NOMO-1 treated with DMSO at 0.1 percent for 48 hours (cell line): ENCODE results near the gene MRAS.
A peak's percentile ranks its signal among the peaks of the same experiment; 100 is the strongest.

Source experiments
- DNase-seq: peaks from one replicate; lab custom pipeline; 2025; ENCODE audit not compliant: unreplicated experiment; lab: John Stamatoyannopoulos, UW

Gene MRAS

GRCh38 chr3:138338811-138339210, 9.6 kb upstream of the MRAS start:
- DNase-seq = no peak

GRCh38 chr3:138340511-138340910, 7.9 kb upstream of the MRAS start:
- DNase-seq = no peak

GRCh38 chr3:138344754-138345153, 3.6 kb upstream of the MRAS start:
- DNase-seq = no peak

- DNase-seq = peak; percentile 21
Observed at GRCh38 chr3:138348754-138349739, 668 bp downstream of the MRAS start.

DNA sequence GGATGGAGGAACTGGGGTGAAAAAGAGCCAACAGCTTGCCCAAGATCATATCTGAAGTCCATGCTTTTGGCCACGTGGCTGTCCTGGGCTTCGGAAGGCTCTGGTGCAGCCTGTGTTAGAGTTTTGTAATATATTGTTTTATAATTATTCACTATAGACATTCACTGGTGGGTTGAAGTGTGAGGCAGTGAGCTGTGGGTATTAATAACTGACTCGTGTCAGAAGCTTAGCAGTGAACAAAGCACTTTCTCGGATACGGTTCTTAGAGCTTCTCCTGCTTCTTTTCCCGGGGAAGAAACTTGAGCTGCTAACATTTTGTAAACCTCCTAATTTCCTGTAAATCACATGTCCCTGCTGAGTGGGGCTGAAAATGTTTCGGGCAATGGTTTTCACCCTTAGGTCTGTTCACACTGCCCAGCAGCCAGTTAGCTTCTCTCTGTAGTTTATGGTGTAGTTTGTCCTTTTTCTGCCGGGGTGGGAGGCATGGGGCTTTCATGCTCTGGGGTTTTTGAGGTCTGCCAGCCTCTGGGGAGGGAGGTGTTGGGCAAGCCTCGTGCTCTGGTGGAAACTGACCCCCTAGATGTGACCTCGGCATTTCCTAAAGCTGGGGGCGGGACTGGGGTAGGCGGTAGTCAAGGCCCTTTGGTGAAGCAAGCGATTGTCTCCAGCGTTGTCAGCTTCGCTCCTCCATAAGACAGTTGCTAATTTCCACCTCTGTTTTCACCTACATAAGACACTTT, 1.7 kb downstream of the MRAS start:
- DNase-seq = peak; percentile 31

- no peak for DNase-seq
Observed at GRCh38 chr3:138351151-138351550, 2.8 kb downstream of the MRAS start.

GRCh38 chr3:138351916-138352550, 3.7 kb downstream of the MRAS start:
- DNase-seq = no peak

- no peak for DNase-seq
Observed at GRCh38 chr3:138354376-138354775, 6.0 kb downstream of the MRAS start.

DNA sequence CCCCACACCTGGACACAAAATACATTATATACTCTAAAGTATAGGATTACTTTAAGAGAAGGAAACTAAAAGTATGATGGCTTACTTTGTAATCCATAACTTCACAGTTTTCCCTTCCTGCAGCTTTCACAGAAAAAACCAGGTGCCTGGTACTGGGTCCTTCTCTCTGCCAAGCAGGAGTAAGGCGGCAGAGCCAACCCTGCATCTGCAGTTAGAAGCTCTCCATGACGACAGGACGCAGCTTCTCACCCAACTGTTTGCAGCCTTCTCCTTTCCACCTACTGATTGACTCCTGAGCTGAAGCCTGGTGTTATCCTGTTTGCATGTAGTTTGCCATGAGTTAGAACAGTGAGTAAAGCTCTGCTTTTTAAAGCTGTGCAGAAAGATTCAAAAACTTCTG, 6.7 kb downstream of the MRAS start:
- DNase-seq = no peak

DNA sequence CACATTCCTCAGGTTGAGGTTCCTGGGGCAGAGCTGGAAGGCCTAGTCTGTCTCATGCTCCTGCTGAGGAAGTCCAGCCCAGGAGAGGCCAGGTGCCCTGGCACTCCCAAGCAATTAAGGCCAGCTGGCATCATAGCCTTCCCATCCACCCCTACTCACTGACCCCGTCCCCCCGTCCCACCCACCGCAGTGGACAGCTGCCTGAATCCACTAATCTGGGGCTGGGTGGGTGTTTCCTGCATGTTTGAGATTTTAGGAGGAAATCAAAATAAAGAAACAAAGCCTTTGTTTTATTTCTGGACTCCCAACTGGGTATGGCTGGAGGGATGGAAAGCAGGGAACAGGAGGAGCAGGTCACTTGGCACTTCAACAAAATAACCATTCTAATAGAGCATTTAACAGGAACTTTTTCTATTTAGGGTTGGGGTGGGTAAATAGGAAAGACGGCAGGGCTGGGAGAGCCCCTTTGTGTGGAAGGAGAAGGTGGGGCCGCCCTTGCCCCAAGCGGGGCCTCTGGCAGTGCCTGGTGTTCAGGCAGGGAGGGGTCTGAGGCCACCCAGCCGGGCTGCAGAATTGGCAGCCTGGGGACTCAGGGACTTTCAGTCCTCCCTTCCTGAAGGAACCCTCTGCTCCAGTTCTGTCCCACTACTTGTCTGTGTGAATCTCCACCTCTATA, 8.5 kb downstream of the MRAS start:
- no peak for DNase-seq

DNA sequence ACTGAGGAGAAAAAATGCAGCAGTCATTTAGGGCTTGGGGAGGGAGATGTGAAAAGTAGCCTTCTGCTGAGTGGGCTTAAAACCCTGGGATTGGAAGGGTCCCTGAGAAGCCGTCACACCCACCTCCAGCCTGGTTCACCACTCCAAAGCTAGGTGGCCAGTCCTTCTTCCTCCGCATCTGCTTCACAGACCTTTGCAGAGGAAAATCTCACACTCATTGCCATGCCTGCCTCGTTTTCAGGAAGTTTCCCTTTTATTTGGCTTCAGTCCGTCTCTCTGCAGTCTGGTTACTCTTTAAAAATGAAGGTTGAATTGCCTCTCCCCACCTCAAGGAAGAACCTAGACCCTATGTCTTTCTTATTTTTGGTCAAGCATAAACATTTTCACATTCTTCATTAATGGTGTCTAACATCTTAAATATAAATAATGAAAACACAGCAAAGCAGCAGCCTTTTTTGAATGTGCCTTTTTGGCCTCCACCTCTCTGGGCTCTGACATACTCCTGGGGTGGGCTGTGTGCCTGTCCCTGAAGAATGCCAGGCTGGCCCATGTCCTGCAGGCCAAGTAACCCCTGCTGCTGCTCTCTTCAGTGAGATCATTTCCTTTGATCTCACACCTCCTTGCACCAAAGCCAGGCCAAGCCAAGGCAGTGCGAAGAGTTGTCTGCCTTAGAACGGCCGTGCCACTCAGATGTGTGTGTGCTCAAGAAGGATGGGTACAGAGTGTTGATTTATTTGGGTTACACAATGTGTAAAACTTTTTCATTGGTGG, 11.0 kb downstream of the MRAS start:
- DNase-seq = no peak

DNA sequence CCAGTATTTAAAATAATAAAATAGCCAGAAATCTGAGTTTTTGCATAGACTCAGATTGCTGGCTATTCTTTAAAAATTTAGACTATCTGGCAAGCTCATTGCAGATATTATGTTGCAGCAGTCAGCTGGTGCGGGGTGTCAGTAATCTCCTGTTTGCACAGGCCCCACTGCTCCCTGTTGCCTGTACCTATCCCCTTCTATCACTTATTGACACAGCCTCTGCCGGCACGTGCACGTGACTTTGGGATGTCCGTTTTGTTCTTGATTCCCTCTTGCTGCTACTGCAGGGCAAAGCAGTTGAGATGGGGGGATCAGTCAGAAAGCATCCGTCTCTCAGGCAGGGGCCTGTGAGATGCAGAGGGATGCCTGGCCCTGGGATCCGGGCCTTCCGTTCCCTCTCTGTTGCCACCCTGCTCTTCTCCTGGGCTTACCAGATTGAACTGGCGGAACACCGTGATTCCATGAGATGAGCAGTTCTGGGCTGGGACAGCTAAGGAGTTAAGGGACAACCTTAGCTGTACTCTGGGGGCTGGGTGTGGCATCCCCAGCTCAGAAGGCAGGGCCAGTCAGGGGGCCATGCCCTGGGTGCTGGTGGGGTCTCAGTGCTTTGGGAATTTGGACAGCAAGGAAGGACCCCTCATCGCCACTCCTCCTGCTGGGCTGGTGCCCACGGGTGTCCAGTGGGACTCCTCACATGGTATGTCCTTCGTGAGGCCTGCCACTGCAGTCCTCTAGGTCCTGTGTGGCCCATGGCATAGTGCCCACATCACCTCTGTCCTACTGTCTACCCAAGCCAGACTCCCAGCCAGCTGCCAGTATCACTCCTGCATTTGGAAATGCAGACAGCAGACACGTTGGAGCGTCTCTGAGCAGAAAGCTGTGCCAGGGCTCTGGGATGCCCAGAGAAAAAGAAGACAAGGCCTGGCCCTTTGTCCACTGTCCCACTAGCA, 11.8 kb downstream of the MRAS start:
- no peak for DNase-seq

DNA sequence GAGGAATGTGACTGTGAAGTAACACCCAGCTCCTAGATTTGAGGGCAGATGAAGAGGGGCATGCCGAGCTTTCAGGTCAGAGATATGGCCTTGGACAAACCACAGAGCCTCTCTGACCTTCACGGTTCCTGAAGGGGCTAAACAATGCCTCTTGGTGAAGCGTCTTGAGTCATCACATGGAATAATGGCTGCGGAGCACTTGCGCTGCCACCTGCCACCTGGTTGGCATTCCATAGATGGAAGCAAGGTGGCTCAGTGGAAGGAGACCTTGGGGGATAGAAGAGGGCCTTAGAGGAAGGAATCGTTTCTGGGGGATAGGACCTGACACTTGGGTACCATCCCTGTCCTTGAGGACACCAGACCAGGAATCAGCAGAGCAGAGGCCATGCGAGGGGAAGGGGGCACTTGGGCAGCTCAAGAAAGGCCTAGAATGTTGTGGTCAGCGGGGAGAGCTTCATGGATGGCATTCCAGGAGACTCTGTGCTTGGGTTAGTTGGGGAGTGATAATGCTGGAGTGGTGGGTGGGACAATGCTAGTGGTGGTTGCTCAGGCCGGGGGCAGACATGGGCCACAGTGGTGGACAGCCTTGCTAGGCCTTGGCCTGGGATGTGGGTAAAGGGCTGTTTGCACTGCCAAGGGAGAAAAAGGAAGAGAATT, 12.6 kb downstream of the MRAS start:
- no peak for DNase-seq

GRCh38 chr3:138361561-138361971, 13.2 kb downstream of the MRAS start:
- DNase-seq = no peak

- no peak for DNase-seq
Observed at GRCh38 chr3:138362538-138362937, 14.2 kb downstream of the MRAS start.

DNA sequence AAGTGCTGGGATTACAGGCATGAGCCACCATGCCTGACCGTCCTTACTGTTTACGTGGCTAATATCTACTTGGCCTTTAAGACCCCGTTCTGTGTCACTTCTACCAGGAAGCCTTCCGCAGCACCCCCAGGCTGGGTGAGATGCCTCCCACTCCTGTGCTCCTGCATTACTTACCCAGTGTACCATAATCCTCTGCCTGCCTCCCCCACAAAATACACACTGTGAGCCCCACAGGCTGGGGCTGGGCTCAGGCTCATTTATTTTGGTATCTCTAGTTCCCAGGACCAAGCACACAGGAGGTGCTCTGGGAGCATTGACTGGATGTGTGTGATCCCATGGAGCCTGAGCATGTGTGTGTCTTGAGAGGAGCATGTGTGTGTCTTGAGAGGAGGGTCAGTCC, 14.9 kb downstream of the MRAS start:
- DNase-seq = no peak

DNA sequence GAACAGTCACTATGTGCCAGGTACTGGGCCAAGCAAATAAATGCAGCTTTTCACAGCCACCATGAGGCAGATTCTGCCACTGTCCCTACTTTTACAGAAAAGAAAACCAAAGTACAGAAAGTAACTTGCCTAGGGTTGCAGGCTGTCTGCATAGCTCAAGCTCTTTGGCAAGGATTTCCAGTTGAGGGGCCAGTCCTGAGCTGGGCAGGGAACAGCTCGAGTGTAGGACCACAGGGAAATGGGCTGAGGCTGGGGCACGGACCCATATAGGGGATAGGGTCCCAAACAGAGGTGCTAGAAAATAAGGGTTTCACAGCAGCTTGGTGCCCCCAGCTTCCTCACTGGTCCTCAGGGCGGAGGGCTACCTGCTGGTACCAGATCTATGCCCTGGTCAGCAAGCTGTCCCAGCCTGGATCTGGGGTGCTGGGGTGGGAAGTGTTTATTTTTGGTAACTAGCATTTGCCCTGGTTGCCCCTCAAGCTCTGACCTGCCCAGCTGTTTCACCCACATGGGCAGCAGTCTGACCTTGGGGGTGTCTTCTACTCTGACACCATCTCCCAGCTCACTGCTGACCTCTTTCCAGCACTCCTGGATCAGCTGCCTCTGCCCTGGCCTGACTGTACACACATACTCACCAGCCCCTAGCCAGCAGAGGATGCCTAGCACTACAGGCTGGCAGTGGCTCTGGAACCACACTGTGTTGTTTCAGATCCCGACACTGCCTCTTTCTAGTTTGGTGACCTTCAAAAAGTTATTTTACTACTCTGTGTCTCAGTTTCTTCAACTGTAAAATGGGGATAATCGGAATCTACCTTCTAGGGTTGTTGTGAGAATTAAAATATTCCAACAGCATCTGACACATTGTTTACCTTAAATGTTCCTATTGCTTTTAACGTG, 16.2 kb downstream of the MRAS start:
- DNase-seq = no peak

- DNase-seq = no peak
Observed at GRCh38 chr3:138365253-138365555, 16.8 kb downstream of the MRAS start.
